Osteoblast (primary cell): ENCODE data around the gene NEU3. TPM values are rescaled to one million over a fixed set of nuclear protein-coding genes. Genes with fewer than 3 reads are reported as not detected.
"Not testable (repeated sequence)": the region's sequence is repeated elsewhere in the genome, so short reads cannot be mapped to it uniquely, and the experiment has no call there.

ENCODE experiments used
- DNase-seq: peaks from one replicate; pipeline ENCODE4 v3.0.0; 2011; ENCODE audit warnings: low spot score, mixed read lengths; ENCODE audit not compliant: insufficient read length; ENCODE audit errors: missing footprints
- H2AFZ ChIP-seq: 2 replicates; pipeline ENCODE4 v1.6.0; 2011; ENCODE audit warnings: mild to moderate bottlenecking, low read length
- H3K27ac ChIP-seq: 2 replicates; pipeline ENCODE4 v1.5.1; 2011; ENCODE audit warnings: mild to moderate bottlenecking, low read depth, low read length, moderate library complexity
- H3K27me3 ChIP-seq: 2 replicates; pipeline ENCODE4 v1.6.0; 2012; ENCODE audit warnings: mild to moderate bottlenecking, control low read depth, inconsistent platforms, low read length, moderate library complexity; ENCODE audit not compliant: insufficient read depth
- H3K36me3 ChIP-seq: 2 replicates; pipeline ENCODE4 v1.5.1; 2011; ENCODE audit warnings: mild to moderate bottlenecking, low read length, control low read depth, moderate library complexity; ENCODE audit not compliant: insufficient read depth
- H3K4me1 ChIP-seq: 2 replicates; pipeline ENCODE4 v1.5.1; 2011; ENCODE audit warnings: mild to moderate bottlenecking, low read length, control low read depth, moderate library complexity; ENCODE audit not compliant: insufficient read depth
- H3K4me2 ChIP-seq: 2 replicates; pipeline ENCODE4 v1.6.0; 2011; ENCODE audit warnings: mild to moderate bottlenecking, low read length; ENCODE audit not compliant: insufficient read depth
- H3K4me3 ChIP-seq: fragments of 200-600 bp; sonication (generic); 3 replicates; pipeline ENCODE4 v1.5.1; 2012; ENCODE audit warnings: mild to moderate bottlenecking, low read length, inconsistent platforms; ENCODE audit not compliant: insufficient read depth
- H3K79me2 ChIP-seq: 2 replicates; pipeline ENCODE4 v1.6.0; 2012; ENCODE audit warnings: mild to moderate bottlenecking, low read length, control low read depth, inconsistent platforms; ENCODE audit not compliant: insufficient read depth
- H3K9me3 ChIP-seq: 2 replicates; pipeline ENCODE4 v1.5.1; 2011; ENCODE audit warnings: low read depth, low read length, control low read depth
- H4K20me1 ChIP-seq: 2 replicates; pipeline ENCODE4 v1.6.0; 2012; ENCODE audit warnings: mild to moderate bottlenecking, low read length, control low read depth; ENCODE audit not compliant: insufficient read depth
- CTCF ChIP-seq: IDR thresholded peaks from 2 replicates; pipeline ENCODE4 v1.5.1; 2011; ENCODE audit warnings: mild to moderate bottlenecking, low read depth, low read length, moderate library complexity; ENCODE audit errors: extremely low read depth
- total RNA-seq: library from RNA; depleted of rRNA; stranded (reverse); fragments of >200 nt; gene quantifications from 2 replicates; pipeline ENCODE4 v1.2.3, GENCODE V29; 2012

Gene NEU3
- total RNA-seq, 1 donor, result 6.9 TPM

- Histone ChIP-seq H3K36me3 (peaks cover 13% of the 10 kb centered on the region), H3K4me3 (no peak overlapping the region), H3K27me3 (no peaks in the 10 kb centered on the region), H4K20me1 (peaks cover 49% of the 10 kb centered on the region), H3K4me1 (peaks cover 15% of the 10 kb centered on the region), H3K4me2 (no peak overlapping the region), H3K27ac (peak overlapping the region; percentile 17), H3K79me2 (peaks cover 98% of the 10 kb centered on the region), H3K9me3 (no peaks in the 10 kb centered on the region), H2AFZ (no peak overlapping the region)
- no peak for TF ChIP-seq CTCF
- no peak for DNase-seq
Observed at GRCh38 chr11:74957937-74958629, 30.6 kb upstream of the NEU3 start.

- not testable (repeated sequence) for H3K27me3 ChIP-seq, DNase-seq, H2AFZ ChIP-seq, H3K4me3 ChIP-seq, H3K36me3 ChIP-seq, H3K4me2 ChIP-seq, H3K27ac ChIP-seq, H3K9me3 ChIP-seq
- H3K4me1 ChIP-seq, result peaks cover 15% of the 10 kb centered on the region
- H4K20me1 ChIP-seq, result peaks cover 34% of the 10 kb centered on the region
- H3K79me2 ChIP-seq, result peaks cover 97% of the 10 kb centered on the region
Observed at GRCh38 chr11:74960128-74960527, 28.6 kb upstream of the NEU3 start.

- no peak for TF ChIP-seq CTCF
- Histone ChIP-seq H3K4me2 (no peak overlapping the region), H3K9me3 (no peaks in the 10 kb centered on the region), H3K27ac (peak overlapping the region; percentile 32), H3K79me2 (peaks cover 77% of the 10 kb centered on the region), H3K36me3 (peaks cover 32% of the 10 kb centered on the region), H4K20me1 (peaks cover 10% of the 10 kb centered on the region), H2AFZ (no peak overlapping the region), H3K27me3 (no peaks in the 10 kb centered on the region), H3K4me1 (no peaks in the 10 kb centered on the region), H3K4me3 (no peak overlapping the region)
- no peak for DNase-seq
Observed at GRCh38 chr11:74966651-74967050, 22.1 kb upstream of the NEU3 start.

GRCh38 chr11:74970852-74971395 lies 17.8 kb upstream of the NEU3 start:
- Histone ChIP-seq H3K79me2 (peaks cover 59% of the 10 kb centered on the region), H3K27ac (no peak overlapping the region), H3K4me1 (no peaks in the 10 kb centered on the region), H3K4me3 (no peak overlapping the region), H4K20me1 (peaks cover 3% of the 10 kb centered on the region), H3K9me3 (no peaks in the 10 kb centered on the region), H3K4me2 (no peak overlapping the region), H3K27me3 (no peaks in the 10 kb centered on the region), H3K36me3 (peaks cover 54% of the 10 kb centered on the region), H2AFZ (no peak overlapping the region)
- no peak for TF ChIP-seq CTCF
- no peak for DNase-seq
